Right renal pelvis (tissue), 4 donors: ENCODE results near the gene RAB1A. TPM values are rescaled to one million over a fixed set of nuclear protein-coding genes. Genes with fewer than 3 reads are reported as not detected.
A peak's percentile ranks its signal among the peaks of the same experiment; 100 is the strongest.
"Not testable (repeated sequence)": the region's sequence is repeated elsewhere in the genome, so short reads cannot be mapped to it uniquely, and the experiment has no call there.

Source experiments
- DNase-seq, 4 donors: peaks; one replicate each; pipeline ENCODE4 v3.0.0-alpha.2; 2013; ENCODE audit warnings: low read depth in 4 of 4, low spot score in 3 of 4, missing footprints in 1 of 4
- polyA plus RNA-seq, 4 donors: library from polyadenylated mRNA; unstranded; fragments of 120-200 nt; gene quantifications; one replicate each; pipeline ENCODE4 v1.2.1, GENCODE V29; 2013; ENCODE audit not compliant: insufficient read length in 4 of 4

The RAB1A gene
- polyA plus RNA-seq, 4 donors = 254 to 277 (median 274) TPM

GRCh38 chr2:65137197-65137775, 7.4 kb upstream of the RAB1A start:
- no peak for DNase-seq

GRCh38 chr2:65136253-65136652, 6.3 kb upstream of the RAB1A start:
- no peak for DNase-seq

- no peak for DNase-seq
Observed at GRCh38 chr2:65134158-65134557, 4.3 kb upstream of the RAB1A start.

GRCh38 chr2:65133626-65134025, 3.7 kb upstream of the RAB1A start:
- DNase-seq = no peak

GRCh38 chr2:65132930-65133329, 3.0 kb upstream of the RAB1A start:
- DNase-seq = not testable (repeated sequence)

- peak in 1 of 4 donors; percentile 62 for DNase-seq
Observed at GRCh38 chr2:65130664-65131175, 814 bp upstream of the RAB1A start.

GRCh38 chr2:65129286-65129825, 550 bp downstream of the RAB1A start:
- DNase-seq = peak in 3 of 4 donors; percentile 18 to 33 (median 30)

- DNase-seq = peak in 1 of 4 donors; percentile 15
Observed at GRCh38 chr2:65128297-65129190, 1.4 kb downstream of the RAB1A start.

GRCh38 chr2:65125457-65125856, 4.4 kb downstream of the RAB1A start:
- not testable (repeated sequence) for DNase-seq

- DNase-seq = no peak
Observed at GRCh38 chr2:65122313-65122712, 7.6 kb downstream of the RAB1A start.

GRCh38 chr2:65120990-65121693, 8.8 kb downstream of the RAB1A start:
- no peak for DNase-seq

GRCh38 chr2:65116645-65117044, 13.3 kb downstream of the RAB1A start:
- DNase-seq = no peak

GRCh38 chr2:65114921-65115320, 15.0 kb downstream of the RAB1A start:
- no peak for DNase-seq

GRCh38 chr2:65113816-65114215, 16.1 kb downstream of the RAB1A start:
- no peak for DNase-seq

GRCh38 chr2:65113229-65113628, 16.7 kb downstream of the RAB1A start:
- DNase-seq = no peak

- DNase-seq = no peak
Observed at GRCh38 chr2:65112633-65113032, 17.3 kb downstream of the RAB1A start.

GRCh38 chr2:65108780-65109179, 21.1 kb downstream of the RAB1A start:
- no peak for DNase-seq

- DNase-seq = no peak
Observed at GRCh38 chr2:65107530-65107929, 22.4 kb downstream of the RAB1A start.

- DNase-seq = no peak
Observed at GRCh38 chr2:65103013-65103715, 26.7 kb downstream of the RAB1A start.

- no peak for DNase-seq
Observed at GRCh38 chr2:65101071-65101470, 28.8 kb downstream of the RAB1A start.
